ENCODE results near the gene S100Z.

The S100Z gene

DNA sequence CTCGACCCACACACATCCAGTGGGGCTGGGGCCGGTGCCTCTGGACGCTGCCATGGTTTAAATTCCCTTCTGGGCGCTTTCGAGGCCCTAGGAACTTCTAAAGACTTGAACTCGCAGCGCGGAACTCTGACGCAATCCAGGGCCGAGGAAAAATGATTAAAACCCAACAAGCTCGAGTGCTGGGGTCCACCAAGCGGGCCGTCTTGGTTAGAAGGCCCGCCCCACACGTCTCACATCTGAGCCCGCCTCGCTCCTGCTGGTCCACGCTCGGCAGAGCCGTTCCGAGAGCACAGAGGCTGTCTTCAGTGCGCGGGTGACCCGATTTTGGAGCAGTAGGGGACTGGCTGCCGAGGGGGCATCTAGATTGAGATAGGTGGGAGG lies 104.6 kb downstream of the S100Z start:
- Histone ChIP-seq H3K4me1 (ENCODE audit: control insufficient read depth, insufficient read depth, low read length) (peaks cover 14% of the 10 kb centered on the region), H3K36me3 (ENCODE audit: control insufficient read depth, insufficient read depth, low read length, severe bottlenecking) (no peaks in the 10 kb centered on the region), H3K9me3 (ENCODE audit: control insufficient read depth, low read length) (no peaks in the 10 kb centered on the region), H3K4me3 (ENCODE audit: low read length) (peak overlapping the region; percentile 65), H3K9ac (ENCODE audit: low read length) (no peak overlapping the region), H3K27me3 (replicated peaks; ENCODE audit: control insufficient read depth, insufficient read depth, low read length) (peaks cover 23% of the 10 kb centered on the region)
- no peak for DNase-seq (ENCODE audit: low read depth)

DNA sequence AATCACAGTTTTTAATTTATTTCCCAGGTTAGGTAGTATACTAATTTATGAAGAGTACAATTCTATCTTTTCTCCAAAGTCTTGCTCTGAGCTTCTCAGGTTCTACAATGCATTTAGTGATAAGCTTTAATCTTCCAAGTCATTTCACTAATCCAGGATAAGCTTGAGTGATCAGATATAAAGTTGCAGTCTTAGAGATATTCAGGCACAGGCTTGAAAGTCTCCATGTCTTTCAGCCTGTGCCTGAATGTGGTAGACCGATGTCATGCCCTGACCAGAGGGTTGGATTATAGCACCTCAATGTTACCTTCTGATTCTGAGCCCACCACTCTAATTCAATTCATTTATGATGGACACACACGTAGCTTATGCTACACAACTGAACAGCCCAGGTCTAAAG lies 106.2 kb downstream of the S100Z start:
- Histone ChIP-seq H3K4me1 (ENCODE audit: control insufficient read depth, insufficient read depth, low read length) (peaks cover 14% of the 10 kb centered on the region), H3K36me3 (ENCODE audit: control insufficient read depth, insufficient read depth, low read length, severe bottlenecking) (no peaks in the 10 kb centered on the region), H3K4me3 (ENCODE audit: low read length) (no peak overlapping the region), H3K27me3 (replicated peaks; ENCODE audit: control insufficient read depth, insufficient read depth, low read length) (peaks cover 23% of the 10 kb centered on the region), H3K9me3 (ENCODE audit: control insufficient read depth, low read length) (no peaks in the 10 kb centered on the region), H3K9ac (ENCODE audit: low read length) (no peak overlapping the region)
- DNase-seq (ENCODE audit: low read depth) = no peak

DNA sequence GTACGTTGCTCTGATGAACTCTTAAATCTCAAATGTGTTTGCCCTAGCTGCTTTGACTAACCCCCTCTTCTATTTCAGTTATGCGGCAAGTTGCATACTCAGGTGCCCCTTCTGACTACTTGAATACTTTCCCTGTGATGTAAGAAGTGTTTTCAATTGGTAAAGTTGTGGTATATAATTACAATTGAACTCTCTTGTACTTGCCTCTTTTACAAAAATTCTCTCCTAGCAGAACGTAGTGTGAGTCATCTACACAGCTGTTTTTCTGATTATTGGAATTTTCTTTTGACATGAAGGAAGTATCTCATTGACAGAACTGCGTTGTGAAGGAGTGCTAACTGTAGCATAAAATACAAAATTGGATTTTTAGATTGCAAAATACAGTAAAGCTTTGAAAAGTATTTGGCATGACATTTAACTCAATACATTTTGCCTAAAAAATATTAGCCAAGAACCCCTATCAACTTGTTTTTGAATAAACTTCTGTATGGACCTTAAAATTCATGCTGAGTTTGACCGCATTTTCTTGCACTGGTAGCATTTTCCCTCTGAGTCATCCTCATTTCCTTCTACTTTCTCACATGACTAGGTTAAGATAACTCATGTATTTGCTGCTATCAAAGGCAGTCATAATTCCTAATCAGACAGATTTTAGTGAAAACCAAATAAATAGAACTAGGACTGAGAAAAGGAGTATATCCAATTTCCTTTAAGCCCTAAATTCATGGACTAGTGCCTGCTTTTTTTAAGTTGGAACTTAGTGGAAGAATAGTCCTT lies 109.4 kb downstream of the S100Z start:
- Histone ChIP-seq H3K36me3 (ENCODE audit: control insufficient read depth, insufficient read depth, low read length, severe bottlenecking) (no peaks in the 10 kb centered on the region), H3K9ac (ENCODE audit: low read length) (no peak overlapping the region), H3K4me3 (ENCODE audit: low read length) (no peak overlapping the region), H3K27me3 (replicated peaks; ENCODE audit: control insufficient read depth, insufficient read depth, low read length) (peaks cover 9% of the 10 kb centered on the region), H3K4me1 (ENCODE audit: control insufficient read depth, insufficient read depth, low read length) (peaks cover 9% of the 10 kb centered on the region), H3K9me3 (ENCODE audit: control insufficient read depth, low read length) (no peaks in the 10 kb centered on the region)
- peak; percentile 19 for DNase-seq (ENCODE audit: low read depth)

DNA sequence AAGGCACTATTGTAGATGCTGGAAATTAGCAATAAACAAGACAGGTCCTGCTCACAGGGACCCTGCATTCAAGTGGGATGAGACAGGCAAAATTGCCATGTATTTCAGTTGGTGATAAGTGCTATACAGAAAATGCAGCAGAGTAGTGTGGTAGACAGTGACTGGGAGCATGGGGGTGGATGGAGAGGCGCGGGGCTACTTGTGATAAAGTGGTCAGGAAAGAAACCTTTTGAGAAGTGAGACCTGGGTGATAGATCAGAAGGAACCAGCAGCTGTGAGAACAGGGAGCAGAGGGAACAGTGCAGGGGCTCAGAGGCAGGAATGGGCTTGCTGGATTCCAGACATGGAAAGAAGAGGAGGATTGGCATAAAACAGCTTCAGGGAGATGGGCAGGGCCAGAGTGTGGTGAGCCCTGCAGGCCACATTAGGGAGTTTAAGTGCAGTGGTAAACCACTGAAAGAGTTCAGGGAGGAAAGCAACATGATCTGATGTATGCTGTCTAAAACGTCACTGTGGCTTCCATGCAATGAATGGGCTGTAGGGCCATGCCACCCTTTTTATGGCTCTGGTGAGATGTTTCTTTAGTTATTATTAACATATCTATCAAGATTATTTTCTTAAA lies 110.3 kb downstream of the S100Z start:
- Histone ChIP-seq H3K36me3 (ENCODE audit: control insufficient read depth, insufficient read depth, low read length, severe bottlenecking) (no peaks in the 10 kb centered on the region), H3K4me1 (ENCODE audit: control insufficient read depth, insufficient read depth, low read length) (peaks cover 7% of the 10 kb centered on the region), H3K4me3 (ENCODE audit: low read length) (no peak overlapping the region), H3K27me3 (replicated peaks; ENCODE audit: control insufficient read depth, insufficient read depth, low read length) (no peaks in the 10 kb centered on the region), H3K9ac (ENCODE audit: low read length) (no peak overlapping the region), H3K9me3 (ENCODE audit: control insufficient read depth, low read length) (no peaks in the 10 kb centered on the region)
- no peak for DNase-seq (ENCODE audit: low read depth)

DNA sequence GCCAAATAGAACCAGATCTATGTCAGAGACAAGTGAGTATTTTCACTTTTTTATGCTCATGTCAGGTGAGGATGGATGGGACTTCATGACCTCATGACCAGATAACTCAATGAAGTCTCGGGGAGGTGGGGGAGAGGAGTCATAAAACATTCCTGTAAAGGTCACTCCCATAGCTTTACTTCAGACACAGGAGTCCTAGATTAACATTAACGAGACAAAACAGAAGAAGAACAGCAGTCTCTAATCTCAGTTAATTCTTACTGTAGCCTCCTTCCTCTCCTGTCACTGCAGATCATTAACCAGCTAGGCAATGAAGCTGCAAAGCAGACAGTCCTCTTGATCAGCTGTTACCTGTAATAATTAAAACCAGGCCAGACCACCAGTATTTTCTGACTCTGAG lies 114.2 kb downstream of the S100Z start:
- Histone ChIP-seq H3K9me3 (ENCODE audit: control insufficient read depth, low read length) (no peaks in the 10 kb centered on the region), H3K4me3 (ENCODE audit: low read length) (no peak overlapping the region), H3K4me1 (ENCODE audit: control insufficient read depth, insufficient read depth, low read length) (peaks cover 3% of the 10 kb centered on the region), H3K9ac (ENCODE audit: low read length) (no peak overlapping the region), H3K36me3 (ENCODE audit: control insufficient read depth, insufficient read depth, low read length, severe bottlenecking) (no peaks in the 10 kb centered on the region), H3K27me3 (replicated peaks; ENCODE audit: control insufficient read depth, insufficient read depth, low read length) (peaks cover 9% of the 10 kb centered on the region)
- no peak for DNase-seq (ENCODE audit: low read depth)
